ENCODE data around the gene CIDEC. TPM values are rescaled to one million over a fixed set of nuclear protein-coding genes. Genes with fewer than 3 reads are reported as not detected.
"Not testable (repeated sequence)": the region's sequence is repeated elsewhere in the genome, so short reads cannot be mapped to it uniquely, and the experiment has no call there.

Gene CIDEC
- total RNA-seq, 1 experiment from 2014 or later: not detected

GRCh38 chr3:9903904-9904303, 23.9 kb upstream of the CIDEC start:
- Histone ChIP-seq H3K4me2 (ENCODE audit: low read depth, low read length, poor library complexity, severe bottlenecking) (no peak overlapping the region), H3K36me3 (ENCODE audit: insufficient read depth, low read length) (no peaks in the 10 kb centered on the region), H3K4me3 (ENCODE audit: low read length) (no peak overlapping the region), H3K4me1 (ENCODE audit: low read length) (no peaks in the 10 kb centered on the region), H2AFZ (ENCODE audit: low read length) (no peak overlapping the region), H3K27ac (ENCODE audit: low read length) (no peak overlapping the region), H3K79me2 (ENCODE audit: low read length) (no peaks in the 10 kb centered on the region), H4K20me1 (ENCODE audit: insufficient read depth, low read depth, low read length) (no peaks in the 10 kb centered on the region), H3K27me3 (ENCODE audit: low read length) (no peaks in the 10 kb centered on the region), H3K9ac (ENCODE audit: low read length) (no peak overlapping the region), H3K9me2 (replicated peaks; ENCODE audit: insufficient read depth, low read length) (no peaks in the 10 kb centered on the region), H3K9me3 (ENCODE audit: low read length) (no peaks in the 10 kb centered on the region)
- no peak for DNase-seq

DNA sequence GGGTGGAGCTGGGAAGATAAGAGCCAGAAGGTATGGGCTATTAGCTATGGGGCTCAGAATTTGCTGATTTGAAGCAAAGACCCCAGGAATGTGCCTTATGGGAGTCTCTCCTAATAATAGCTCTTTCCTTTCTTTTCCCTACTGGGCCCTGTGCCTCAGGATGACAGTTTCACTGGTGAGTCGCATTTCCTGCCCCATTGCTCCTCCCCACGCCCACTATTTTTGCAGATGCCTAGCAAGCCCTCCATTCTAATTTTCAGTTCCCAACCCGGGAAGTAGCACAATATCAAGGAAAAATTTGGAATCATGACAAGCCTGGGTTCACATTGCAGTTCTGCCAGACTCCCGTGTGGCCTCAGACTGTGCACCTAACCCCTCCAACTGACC, 23.2 kb upstream of the CIDEC start:
- H3K4me1 ChIP-seq (ENCODE audit: low read length): no peaks in the 10 kb centered on the region
- H3K79me2 ChIP-seq (ENCODE audit: low read length): no peaks in the 10 kb centered on the region
- no peak overlapping the region for H3K4me3 ChIP-seq (ENCODE audit: low read length)
- H3K9ac ChIP-seq (ENCODE audit: low read length): no peak overlapping the region
- H4K20me1 ChIP-seq (ENCODE audit: insufficient read depth, low read depth, low read length): no peaks in the 10 kb centered on the region
- no peak overlapping the region for H3K4me2 ChIP-seq (ENCODE audit: low read depth, low read length, poor library complexity, severe bottlenecking)
- H3K9me3 ChIP-seq (ENCODE audit: low read length): no peaks in the 10 kb centered on the region
- no peaks in the 10 kb centered on the region for H3K36me3 ChIP-seq (ENCODE audit: insufficient read depth, low read length)
- no peaks in the 10 kb centered on the region for H3K9me2 ChIP-seq (replicated peaks; ENCODE audit: insufficient read depth, low read length)
- no peak overlapping the region for H3K27ac ChIP-seq (ENCODE audit: low read length)
- DNase-seq: no peak
- no peaks in the 10 kb centered on the region for H3K27me3 ChIP-seq (ENCODE audit: low read length)
- H2AFZ ChIP-seq (ENCODE audit: low read length): no peak overlapping the region

- Histone ChIP-seq H2AFZ (ENCODE audit: low read length) (no peak within 1 kb of the TSS), H3K27ac (ENCODE audit: low read length) (no peak within 1 kb of the TSS)
- no peak for DNase-seq
Measured at GRCh38 chr3:9902372-9903237, 22.6 kb upstream of the CIDEC start, which contains the start of gene IL17RE. Gene IL17RE, plus strand, starts transcription at chr3:9902848. Its CDS starts 85 bp downstream, at chr3:9902933.

DNA sequence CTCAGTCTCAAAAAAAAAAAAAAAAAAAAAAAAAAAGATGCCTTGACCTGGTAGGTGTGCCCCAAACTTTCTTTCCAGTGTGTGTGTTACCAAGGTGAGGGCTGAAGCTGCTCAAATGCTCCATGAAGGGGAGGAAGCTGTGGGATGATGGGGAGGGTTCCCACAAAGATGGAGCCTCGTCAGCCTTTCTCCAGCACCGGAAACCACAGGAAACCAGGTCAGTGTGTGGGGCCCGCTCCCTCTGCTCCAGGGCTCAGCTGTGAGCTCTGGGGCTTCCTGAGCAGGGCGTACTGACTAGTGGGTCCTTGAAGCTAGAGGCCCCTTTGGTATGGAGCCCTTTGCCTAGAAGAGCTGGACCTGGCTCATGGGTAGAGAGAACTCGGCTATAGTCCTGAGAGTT, 21.9 kb upstream of the CIDEC start:
- Histone ChIP-seq H3K27ac (ENCODE audit: low read length) (no peak overlapping the region), H3K36me3 (ENCODE audit: insufficient read depth, low read length) (no peaks in the 10 kb centered on the region), H3K79me2 (ENCODE audit: low read length) (no peaks in the 10 kb centered on the region), H2AFZ (ENCODE audit: low read length) (no peak overlapping the region), H4K20me1 (ENCODE audit: insufficient read depth, low read depth, low read length) (no peaks in the 10 kb centered on the region), H3K9ac (ENCODE audit: low read length) (no peak overlapping the region), H3K9me2 (replicated peaks; ENCODE audit: insufficient read depth, low read length) (no peaks in the 10 kb centered on the region), H3K4me3 (ENCODE audit: low read length) (no peak overlapping the region), H3K4me1 (ENCODE audit: low read length) (no peaks in the 10 kb centered on the region), H3K9me3 (ENCODE audit: low read length) (no peaks in the 10 kb centered on the region), H3K4me2 (ENCODE audit: low read depth, low read length, poor library complexity, severe bottlenecking) (no peak overlapping the region), H3K27me3 (ENCODE audit: low read length) (no peaks in the 10 kb centered on the region)
- DNase-seq: no peak

More at GRCh38 chr3:9902372-9903237, 22.6 kb upstream of the CIDEC start, which contains the start of gene IL17RE:
- Histone ChIP-seq H3K27me3 (ENCODE audit: low read length) (no peaks in the 10 kb centered on the region), H3K9ac (ENCODE audit: low read length) (no peak within 1 kb of the TSS), H3K9me3 (ENCODE audit: low read length) (no peaks in the 10 kb centered on the region), H3K79me2 (ENCODE audit: low read length) (no peaks in the 10 kb centered on the region), H3K4me3 (ENCODE audit: low read length) (no peak within 1 kb of the TSS), H4K20me1 (ENCODE audit: insufficient read depth, low read depth, low read length) (no peaks in the 10 kb centered on the region), H3K4me2 (ENCODE audit: low read depth, low read length, poor library complexity, severe bottlenecking) (no peak within 1 kb of the TSS), H3K9me2 (replicated peaks; ENCODE audit: insufficient read depth, low read length) (no peaks in the 10 kb centered on the region), H3K4me1 (ENCODE audit: low read length) (no peaks in the 10 kb centered on the region), H3K36me3 (ENCODE audit: insufficient read depth, low read length) (no peaks in the 10 kb centered on the region)

- H3K4me3 ChIP-seq (ENCODE audit: low read length); H3K4me1 ChIP-seq (ENCODE audit: low read length); H3K36me3 ChIP-seq (ENCODE audit: insufficient read depth, low read length); H3K27me3 ChIP-seq (ENCODE audit: low read length); DNase-seq; H3K27ac ChIP-seq (ENCODE audit: low read length); H3K4me2 ChIP-seq (ENCODE audit: low read depth, low read length, poor library complexity, severe bottlenecking); H2AFZ ChIP-seq (ENCODE audit: low read length); H3K9me3 ChIP-seq (ENCODE audit: low read length); H3K79me2 ChIP-seq (ENCODE audit: low read length); H3K9ac ChIP-seq (ENCODE audit: low read length); H4K20me1 ChIP-seq (ENCODE audit: insufficient read depth, low read depth, low read length); H3K9me2 ChIP-seq (replicated peaks; ENCODE audit: insufficient read depth, low read length): not testable (repeated sequence)
Measured at GRCh38 chr3:9900965-9901415, 20.9 kb upstream of the CIDEC start.

GRCh38 chr3:9899289-9899791, 19.3 kb upstream of the CIDEC start:
- no peak overlapping the region for H3K4me2 ChIP-seq (ENCODE audit: low read depth, low read length, poor library complexity, severe bottlenecking)

GRCh38 chr3:9898467-9899241, 18.6 kb upstream of the CIDEC start:
- no peak overlapping the region for H3K9ac ChIP-seq (ENCODE audit: low read length)

More at GRCh38 chr3:9899289-9899791, 19.3 kb upstream of the CIDEC start:
- H3K79me2 ChIP-seq (ENCODE audit: low read length): no peaks in the 10 kb centered on the region
- H4K20me1 ChIP-seq (ENCODE audit: insufficient read depth, low read depth, low read length): no peaks in the 10 kb centered on the region
- no peak overlapping the region for H3K27ac ChIP-seq (ENCODE audit: low read length)
- H3K4me3 ChIP-seq (ENCODE audit: low read length): no peak overlapping the region
- H3K27me3 ChIP-seq (ENCODE audit: low read length): no peaks in the 10 kb centered on the region
- no peak overlapping the region for H3K9ac ChIP-seq (ENCODE audit: low read length)
- no peaks in the 10 kb centered on the region for H3K9me3 ChIP-seq (ENCODE audit: low read length)
- no peak overlapping the region for H2AFZ ChIP-seq (ENCODE audit: low read length)
- no peak for DNase-seq
- H3K36me3 ChIP-seq (ENCODE audit: insufficient read depth, low read length): no peaks in the 10 kb centered on the region
- H3K9me2 ChIP-seq (replicated peaks; ENCODE audit: insufficient read depth, low read length): no peaks in the 10 kb centered on the region
- H3K4me1 ChIP-seq (ENCODE audit: low read length): no peaks in the 10 kb centered on the region

More at GRCh38 chr3:9898467-9899241, 18.6 kb upstream of the CIDEC start:
- Histone ChIP-seq H3K9me3 (ENCODE audit: low read length) (no peaks in the 10 kb centered on the region), H2AFZ (ENCODE audit: low read length) (no peak overlapping the region), H4K20me1 (ENCODE audit: insufficient read depth, low read depth, low read length) (no peaks in the 10 kb centered on the region), H3K9me2 (replicated peaks; ENCODE audit: insufficient read depth, low read length) (no peaks in the 10 kb centered on the region), H3K36me3 (ENCODE audit: insufficient read depth, low read length) (peaks cover 1% of the 10 kb centered on the region), H3K79me2 (ENCODE audit: low read length) (no peaks in the 10 kb centered on the region), H3K4me3 (ENCODE audit: low read length) (no peak overlapping the region), H3K4me1 (ENCODE audit: low read length) (no peaks in the 10 kb centered on the region), H3K27me3 (ENCODE audit: low read length) (no peaks in the 10 kb centered on the region), H3K27ac (ENCODE audit: low read length) (no peak overlapping the region), H3K4me2 (ENCODE audit: low read depth, low read length, poor library complexity, severe bottlenecking) (no peak overlapping the region)
- DNase-seq: no peak
